HG03066 (cell line): Measurements from ENCODE around the gene WDR82.

ENCODE experiments used
- ATAC-seq: cut with Tn5 transposase; IDR thresholded peaks from one replicate; pipeline ENCODE4 v1.9.1; 2021; ENCODE audit warnings: low read depth; ENCODE audit not compliant: unreplicated experiment

WDR82 gene

DNA sequence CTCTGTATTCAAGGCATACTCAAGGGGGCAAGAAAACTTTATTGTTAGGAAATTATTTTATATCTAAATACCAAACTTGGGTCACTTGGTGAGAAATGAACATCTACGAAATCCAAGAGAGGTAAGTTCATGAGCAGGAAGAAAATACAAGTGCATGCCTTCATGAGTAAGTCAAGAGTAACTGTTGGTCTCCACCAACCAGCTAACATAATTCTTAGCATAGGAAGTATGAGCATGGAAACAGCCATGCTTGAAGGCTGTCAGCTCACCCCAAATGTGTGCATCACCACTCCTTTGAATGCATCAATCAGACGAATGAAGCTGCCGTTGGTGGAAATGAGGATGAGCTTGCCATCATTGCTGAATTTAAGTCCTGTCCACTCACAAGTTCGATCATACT, 19.0 kb downstream of the WDR82 start:
- no peak for ATAC-seq

GRCh38 chr3:52259035-52259434, 19.4 kb downstream of the WDR82 start:
- ATAC-seq, result no peak

- no peak for ATAC-seq
These were observed 20.5 kb downstream of the WDR82 start for GRCh38 chr3:52257911-52258310.

- ATAC-seq, result no peak
These were observed 21.8 kb downstream of the WDR82 start for GRCh38 chr3:52256622-52257021.

- no peak for ATAC-seq
These were observed 22.3 kb downstream of the WDR82 start for GRCh38 chr3:52256159-52256558.

DNA sequence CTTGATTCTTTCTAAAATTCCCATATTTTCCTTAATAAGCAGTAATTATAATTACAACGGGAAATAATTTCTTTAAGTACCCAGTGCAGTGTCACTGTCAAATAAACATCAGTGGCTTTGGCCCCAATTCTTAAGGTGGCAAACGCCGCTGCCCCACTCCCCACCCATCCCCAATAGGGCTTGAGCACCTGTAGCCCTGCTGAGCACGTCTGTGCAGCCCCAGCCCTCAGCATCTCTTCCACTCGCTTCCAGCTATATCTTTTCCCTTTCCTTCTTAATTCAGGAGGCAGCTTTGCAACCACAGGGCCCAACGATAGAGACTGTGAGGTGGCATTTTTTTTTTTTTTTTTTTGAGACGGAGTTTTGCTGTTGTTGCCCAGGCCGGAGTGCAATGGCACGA, 23.8 kb downstream of the WDR82 start:
- ATAC-seq, result no peak

- peak; percentile 95 for ATAC-seq
These were observed 24.8 kb downstream of the WDR82 start for GRCh38 chr3:52253314-52254304.

- ATAC-seq, result no peak
These were observed 28.3 kb downstream of the WDR82 start for GRCh38 chr3:52250122-52250521.

GRCh38 chr3:52249683-52250082, 28.8 kb downstream of the WDR82 start:
- ATAC-seq, result no peak

DNA sequence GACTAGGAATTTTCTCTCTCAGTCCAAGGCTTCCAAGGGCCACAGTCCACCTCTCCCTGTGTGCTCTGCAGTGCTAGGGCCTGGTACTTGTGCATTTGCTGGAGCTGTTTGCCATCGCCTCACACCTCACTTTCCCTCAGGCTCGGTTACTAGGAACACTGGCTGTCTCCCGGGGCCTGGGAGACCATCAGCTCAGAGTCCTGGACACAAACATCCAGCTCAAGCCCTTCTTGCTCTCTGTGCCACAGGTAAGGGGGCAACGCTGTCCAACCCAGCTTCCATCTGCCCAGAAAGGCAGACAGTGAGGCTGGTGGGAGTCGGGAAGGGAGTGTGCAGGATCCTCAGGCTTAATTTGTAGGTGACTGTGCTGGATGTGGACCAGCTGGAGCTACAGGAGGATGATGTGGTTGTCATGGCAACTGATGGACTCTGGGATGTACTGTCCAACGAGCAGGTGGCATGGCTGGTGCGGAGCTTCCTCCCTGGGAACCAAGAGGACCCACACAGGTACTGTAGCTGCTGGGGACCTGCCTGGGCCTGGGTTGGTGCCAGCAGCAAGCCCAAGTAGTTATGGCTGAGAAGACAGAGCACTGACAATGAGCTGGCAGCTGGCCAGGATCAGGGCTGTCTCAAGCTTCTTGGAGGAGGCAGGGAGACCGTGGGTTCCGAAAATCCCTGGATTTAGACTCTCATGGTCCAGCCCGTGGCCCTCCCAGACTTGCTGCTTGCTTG, 29.5 kb downstream of the WDR82 start:
- no peak for ATAC-seq

DNA sequence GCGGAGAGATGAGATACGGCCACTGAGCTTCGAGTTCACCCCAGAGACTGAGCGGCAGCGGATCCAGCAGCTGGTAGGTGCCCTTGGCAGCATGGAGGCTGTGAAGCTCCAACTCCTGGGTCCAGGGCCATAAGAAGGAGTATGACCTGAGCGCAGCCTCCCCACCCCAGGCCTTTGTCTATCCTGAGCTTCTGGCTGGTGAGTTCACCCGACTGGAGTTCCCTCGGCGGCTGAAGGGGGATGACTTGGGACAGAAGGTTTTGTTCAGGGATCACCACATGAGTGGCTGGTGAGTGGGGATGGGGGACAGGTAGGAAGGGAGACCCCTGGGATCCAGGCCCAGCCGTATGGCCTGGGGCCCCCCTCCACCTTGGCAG, 30.3 kb downstream of the WDR82 start:
- ATAC-seq, result no peak

- no peak for ATAC-seq
These were observed 30.9 kb downstream of the WDR82 start for GRCh38 chr3:52247409-52248164.

GRCh38 chr3:52246728-52247408, 31.6 kb downstream of the WDR82 start:
- ATAC-seq, result no peak

- no peak for ATAC-seq
These were observed 32.2 kb downstream of the WDR82 start for GRCh38 chr3:52246264-52246620.

DNA sequence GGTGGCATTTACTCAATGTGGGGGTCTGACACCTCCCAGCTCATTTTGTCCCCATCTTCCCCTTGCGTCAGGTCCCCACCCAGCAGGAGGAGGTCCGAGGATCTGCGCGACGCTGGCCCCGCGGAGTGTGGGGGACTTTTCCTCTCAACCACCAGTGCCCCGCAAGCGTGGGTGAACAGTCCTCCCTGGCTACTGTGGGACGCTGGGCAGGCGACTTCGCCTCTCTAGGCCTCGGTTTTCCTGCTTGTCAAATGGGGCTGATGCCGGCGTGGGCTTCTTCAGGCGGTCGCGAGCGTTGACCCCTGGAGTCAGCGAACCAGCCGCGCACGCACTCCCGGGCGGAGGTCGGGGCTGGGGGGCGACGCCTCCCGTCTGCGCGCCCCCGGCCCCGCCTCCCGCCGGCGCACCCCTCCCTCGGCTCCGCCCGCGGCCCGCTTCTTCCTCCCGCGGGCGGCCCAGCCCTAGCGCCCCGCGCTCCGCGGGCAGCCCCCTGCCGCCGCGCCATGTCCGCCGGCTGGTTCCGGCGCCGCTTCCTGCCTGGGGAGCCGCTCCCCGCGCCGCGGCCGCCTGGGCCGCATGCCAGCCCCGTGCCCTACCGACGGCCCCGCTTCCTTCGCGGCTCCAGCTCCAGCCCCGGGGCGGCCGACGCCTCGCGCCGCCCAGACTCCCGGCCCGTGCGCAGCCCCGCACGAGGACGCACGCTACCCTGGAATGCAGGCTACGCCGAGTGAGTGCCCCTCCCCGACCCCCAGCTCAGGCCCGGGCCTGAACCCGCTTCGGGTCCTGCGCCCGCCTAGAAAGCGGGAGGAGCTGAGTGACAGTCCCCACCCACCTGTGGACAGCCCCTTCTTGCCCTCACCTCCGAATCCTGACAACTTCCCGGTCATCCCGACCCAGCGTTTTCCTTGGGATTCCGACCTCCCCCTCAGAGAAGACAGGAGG, 32.9 kb downstream of the WDR82 start, which contains the start of gene PPM1M:
Gene PPM1M (plus strand): TSS at position 438 of the 942 bp plus-strand sequence. CDS start 66 bp downstream, at position 504.
- ATAC-seq, result no peak

- peak; percentile 30 for ATAC-seq
These were observed 34.4 kb downstream of the WDR82 start for GRCh38 chr3:52243791-52244628.

DNA sequence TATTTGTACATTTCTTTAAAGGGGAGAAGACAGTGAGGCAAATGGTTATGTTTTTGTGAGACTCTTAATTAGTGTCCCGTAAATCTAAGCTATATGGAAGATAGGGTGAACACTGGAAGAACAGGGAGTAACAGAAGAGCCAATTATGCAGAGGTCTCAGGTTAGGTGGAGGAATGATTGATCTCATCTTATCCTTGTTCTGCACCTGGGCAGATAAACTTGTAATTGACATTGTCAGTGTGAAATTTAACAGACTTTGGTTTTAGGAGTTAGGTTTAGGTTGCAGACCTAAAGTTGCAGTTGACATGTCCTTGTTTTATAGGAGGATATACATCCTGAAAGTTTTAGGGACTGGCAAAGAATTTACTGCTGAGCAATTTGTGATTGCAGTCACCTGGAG, 36.4 kb downstream of the WDR82 start:
- no peak for ATAC-seq

GRCh38 chr3:52240886-52241370, 37.5 kb downstream of the WDR82 start:
- no peak for ATAC-seq
